H1 (cell line): ENCODE data around the gene ANKRD11. TPM values are rescaled to one million over a fixed set of nuclear protein-coding genes. Genes with fewer than 3 reads are reported as not detected.

Source experiments
- CTCF ChIA-PET: fragments of 300-600 bp; sonication (Branson Sonifier 250); formaldehyde crosslinking; loops from one replicate; lab custom pipeline; 2021; ENCODE audit not compliant: partially characterized antibody; lab: Charles Lee
- POLR2A ChIA-PET: fragments of 300-600 bp; sonication (Branson Sonifier 250); formaldehyde crosslinking; loops from one replicate; lab custom pipeline; 2021; ENCODE audit warnings: inconsistent platforms; ENCODE audit not compliant: partially characterized antibody; lab: Charles Lee
- DNase-seq, 2 experiments: peaks; one replicate each; pipeline versions ENCODE4 v3.0.0 to v3.0.0-alpha.2; 2010 to 2022; ENCODE audit warnings: low spot score in 2 of 2, low read depth in 1 of 2, mixed read lengths in 1 of 2
- FAIRE-seq: peaks from 2 replicates; lab custom pipeline; 2011; peaks lifted over from hg19 to GRCh38; lab: Jason Lieb, UNC
- H2AFZ ChIP-seq: 2 replicates; pipeline ENCODE4 v1.8.1; 2012; ENCODE audit warnings: low read length, inconsistent platforms
- H2AK5ac ChIP-seq: 2 replicates; pipeline ENCODE4 v1.6.1; 2013; ENCODE audit warnings: low read depth, low read length
- H2BK120ac ChIP-seq: replicated peaks from 2 replicates; pipeline ENCODE3; 2013; ENCODE audit warnings: low read depth, low read length, inconsistent platforms
- H2BK12ac ChIP-seq: 2 replicates; pipeline ENCODE4 v1.6.1; 2013; ENCODE audit warnings: low read depth, low read length
- H2BK15ac ChIP-seq: 2 replicates; pipeline ENCODE4 v1.6.1; 2013; ENCODE audit warnings: low read length
- H2BK20ac ChIP-seq: 2 replicates; pipeline ENCODE4 v1.6.1; 2013; ENCODE audit warnings: low read length
- H2BK5ac ChIP-seq: 2 replicates; pipeline ENCODE4 v1.6.1; 2013; ENCODE audit warnings: low read depth, low read length
- H3K14ac ChIP-seq: 2 replicates; pipeline ENCODE4 v1.6.1; 2013; ENCODE audit warnings: inconsistent platforms; ENCODE audit not compliant: insufficient read length
- H3K18ac ChIP-seq: 2 replicates; pipeline ENCODE4 v1.6.1; 2013; ENCODE audit warnings: low read length; ENCODE audit errors: extremely low read depth
- H3K23ac ChIP-seq: 2 replicates; pipeline ENCODE4 v1.6.1; 2013; ENCODE audit warnings: inconsistent platforms; ENCODE audit not compliant: insufficient read length
- H3K23me2 ChIP-seq: 2 replicates; pipeline ENCODE4 v1.6.1; 2013; ENCODE audit warnings: low read depth, low read length
- H3K27ac ChIP-seq: 2 replicates; pipeline ENCODE4 v1.6.1; 2011; ENCODE audit warnings: low read depth, low read length, inconsistent platforms
- H3K27me3 ChIP-seq, 4 experiments: replicated peaks in 1 of 4; 1 replicate in 1 of 4; 2 replicates in 3 of 4; pipeline versions ENCODE4 v1.6.1 to v1.8.1; 2011 to 2013; ENCODE audit warnings: low read length in 3 of 4, mild to moderate bottlenecking in 3 of 4, inconsistent platforms in 2 of 4, mixed read lengths in 2 of 4, moderate library complexity in 1 of 4; ENCODE audit not compliant: control insufficient read depth in 3 of 4, insufficient read depth in 3 of 4; ENCODE audit errors: extremely low read depth in 1 of 4
- H3K36me3 ChIP-seq, 4 experiments: 2 replicates each; pipeline versions ENCODE4 v1.6.1 to v1.8.1; 2011 to 2013; ENCODE audit warnings: mild to moderate bottlenecking in 4 of 4, low read length in 3 of 4, moderate library complexity in 2 of 4, control low read depth in 1 of 4, inconsistent platforms in 1 of 4; ENCODE audit not compliant: insufficient read depth in 4 of 4, control insufficient read depth in 2 of 4
- H3K4ac ChIP-seq: replicated peaks from 2 replicates; pipeline ENCODE3; 2013; ENCODE audit warnings: low read length, low read depth, mixed read lengths, inconsistent platforms; ENCODE audit not compliant: insufficient read length
- H3K4me1 ChIP-seq, 4 experiments: replicated peaks in 1 of 4; 1 replicate in 1 of 4; 2 replicates in 3 of 4; pipeline versions ENCODE4 v1.6.1 to v1.8.1; 2011 to 2013; ENCODE audit warnings: low read length in 3 of 4, inconsistent platforms in 2 of 4, mixed read lengths in 1 of 4; ENCODE audit not compliant: insufficient read depth in 4 of 4, control insufficient read depth in 3 of 4
- H3K4me2 ChIP-seq, 2 experiments: 2 replicates each; pipeline versions ENCODE4 v1.6.1 to v1.8.1; 2011 to 2013; ENCODE audit warnings: low read depth in 2 of 2, low read length in 2 of 2, control low read depth in 1 of 2, inconsistent platforms in 1 of 2, mild to moderate bottlenecking in 1 of 2; ENCODE audit not compliant: insufficient read depth in 1 of 2
- H3K4me3 ChIP-seq, 4 experiments: fragments of 200-600, 300-600 bp in 1 of 4; sonication (generic), shearing (Covaris generic), sonication (Bioruptor Twin) in 1 of 4; 2 replicates each; pipeline versions ENCODE4 v1.5.1 to v1.8.1; 2011 to 2016; ENCODE audit warnings: low read length in 4 of 4, low read depth in 3 of 4, control low read depth in 2 of 4, inconsistent platforms in 2 of 4, mild to moderate bottlenecking in 2 of 4, mixed read lengths in 1 of 4, moderate library complexity in 1 of 4; ENCODE audit not compliant: insufficient read depth in 2 of 4; ENCODE audit errors: extremely low read depth in 1 of 4
- H3K56ac ChIP-seq: replicated peaks from 2 replicates; pipeline ENCODE3; 2013; ENCODE audit warnings: low read depth, mild to moderate bottlenecking, mixed read lengths, low read length, inconsistent platforms; ENCODE audit not compliant: insufficient read length
- H3K79me1 ChIP-seq: 2 replicates; pipeline ENCODE4 v1.6.1; 2013; ENCODE audit warnings: low read depth, low read length, control low read depth
- H3K79me2 ChIP-seq, 2 experiments: 2 replicates each; pipeline versions ENCODE4 v1.6.1 to v1.8.1; 2012 to 2013; ENCODE audit warnings: low read length in 2 of 2, mild to moderate bottlenecking in 2 of 2, inconsistent platforms in 1 of 2; ENCODE audit not compliant: insufficient read depth in 2 of 2, control insufficient read depth in 1 of 2
- H3K9ac ChIP-seq, 4 experiments: replicated peaks in 1 of 4; 1 replicate in 1 of 4; 2 replicates in 3 of 4; pipeline versions ENCODE4 v1.6.1 to v1.8.1; 2011 to 2013; ENCODE audit warnings: low read depth in 3 of 4, low read length in 3 of 4, control low read depth in 2 of 4, mild to moderate bottlenecking in 2 of 4, moderate library complexity in 2 of 4, inconsistent platforms in 1 of 4; ENCODE audit errors: extremely low read depth in 1 of 4
- H3K9me3 ChIP-seq, 2 experiments: 2 replicates each; pipeline versions ENCODE4 v1.6.1 to v1.8.1; 2012 to 2013; ENCODE audit warnings: mild to moderate bottlenecking in 2 of 2, moderate library complexity in 2 of 2, control low read depth in 1 of 2, inconsistent platforms in 1 of 2, low read depth in 1 of 2, low read length in 1 of 2, mixed read lengths in 1 of 2; ENCODE audit not compliant: insufficient read depth in 2 of 2
- H4K20me1 ChIP-seq, 2 experiments: replicated peaks in 1 of 2; 2 replicates each; pipeline versions ENCODE3 to v1.8.1; 2011 to 2013; ENCODE audit warnings: inconsistent platforms in 2 of 2, low read length in 2 of 2, mild to moderate bottlenecking in 1 of 2; ENCODE audit not compliant: insufficient read depth in 2 of 2, control insufficient read depth in 1 of 2
- H4K5ac ChIP-seq: 2 replicates; pipeline ENCODE4 v1.6.1; 2013; ENCODE audit warnings: low read length, low read depth, mixed read lengths, inconsistent platforms; ENCODE audit not compliant: insufficient read length
- H4K8ac ChIP-seq: 2 replicates; pipeline ENCODE4 v1.8.0; 2013; ENCODE audit warnings: mild to moderate bottlenecking, moderate library complexity, low read length, inconsistent platforms; ENCODE audit not compliant: insufficient read depth; ENCODE audit errors: extremely low read depth
- H4K91ac ChIP-seq: replicated peaks from 2 replicates; pipeline ENCODE3; 2013; ENCODE audit warnings: low read length, mixed read lengths, inconsistent platforms; ENCODE audit not compliant: insufficient read length
- BCL11A ChIP-seq, 2 experiments: IDR thresholded peaks; one replicate each; pipeline ENCODE4 v1.6.1; 2011; ENCODE audit warnings: low read depth in 2 of 2, low read length in 2 of 2, mild to moderate bottlenecking in 2 of 2
- EP300 ChIP-seq, 2 experiments: IDR thresholded peaks; 1 replicate in 1 of 2; 2 replicates in 1 of 2; pipeline ENCODE4 v1.6.1; 2011 to 2012; ENCODE audit warnings: low read depth in 2 of 2, low read length in 2 of 2, mild to moderate bottlenecking in 2 of 2, borderline replicate concordance in 1 of 2, inconsistent platforms in 1 of 2, moderate library complexity in 1 of 2
- WGBS, 2 experiments: shearing (Covaris generic) in 1 of 2; methylation state at CpG; one replicate each; pipeline versions ENCODE4 v1.1.6 to v1.1.7; 2013 to 2015; ENCODE audit warnings: low lambda C conversion rate in 2 of 2, mixed read lengths in 2 of 2, inconsistent platforms in 1 of 2, low coverage in 1 of 2, missing lambda C conversion rate in 1 of 2; ENCODE audit not compliant: insufficient replicate concordance in 2 of 2, insufficient coverage in 1 of 2, insufficient read length in 1 of 2; ENCODE audit errors: extremely low coverage in 1 of 2, missing lambda C conversion rate in 1 of 2; 5-methylcytosine and 5-hydroxymethylcytosine counted together
- polyA plus RNA-seq, 7 experiments: library from polyadenylated mRNA; depleted of rRNA in 3 of 7; stranded (reverse) in 5 of 7; unstranded in 2 of 7; fragments of >200 nt in 5 of 7; fragments of 200-250 nt in 2 of 7; gene quantifications; 1 replicate in 5 of 7; 2 replicates in 1 of 7; 4 replicates in 1 of 7; pipeline versions ENCODE4 v1.2.1 to v1.2.3, GENCODE V29; 2011 to 2013; ENCODE audit warnings: missing spikeins in 2 of 7, mixed read lengths in 2 of 7
- total RNA-seq: library from RNA; stranded (reverse); fragmentation: NEBNext Ultra II Directional; extraction: Animal tissue kit (Norgen Biotek cat#: 25700); gene quantifications from 2 replicates; pipeline ENCODE4 v1.2.1, GENCODE V29; 2021

ANKRD11 gene
- total and polyA plus RNA-seq, 2 of the 8 experiments (the other 6 are each of a cell fraction or from before 2014, with no cell fraction given), result 46.5 to 142 TPM

DNA sequence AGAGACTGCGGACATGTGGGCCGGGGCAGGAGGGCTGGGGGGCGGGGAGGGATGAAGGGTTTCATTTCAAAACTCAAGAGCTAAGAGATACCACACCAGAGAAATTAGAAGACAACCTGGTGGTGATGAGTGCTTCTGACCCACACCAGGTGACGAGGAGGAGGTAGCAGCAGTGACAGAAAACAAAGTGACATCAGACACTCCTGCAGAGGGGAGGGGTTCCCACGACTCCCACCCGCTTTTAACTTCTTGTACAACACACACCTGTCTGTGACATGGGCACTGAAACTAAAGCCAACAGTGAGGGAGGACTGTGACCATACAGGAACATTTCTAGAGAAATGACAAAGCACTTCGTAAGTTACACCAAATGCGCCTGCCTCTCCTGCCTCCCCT lies 112.9 kb downstream of the ANKRD11 start:
- Histone ChIP-seq H3K79me1 (peaks cover 33% of the 10 kb centered on the region), H2BK20ac (no peak overlapping the region), H3K56ac (no peak overlapping the region), H2BK12ac (no peak overlapping the region), H3K4me2 (no peak overlapping the region), H2BK15ac (no peak overlapping the region), H3K9me3 (no peaks in the 10 kb centered on the region), H2AFZ (no peak overlapping the region), H3K18ac (no peak overlapping the region), H2AK5ac (no peak overlapping the region), H2BK5ac (no peak overlapping the region), H3K36me3 (no peaks in the 10 kb centered on the region; a peak in 1 of 8 replicates), H3K23me2 (no peaks in the 10 kb centered on the region), H3K9ac (no peak overlapping the region), H3K79me2 (peaks cover 34 to 100% of the 10 kb centered on the region in 2 experiments), H4K91ac (no peak overlapping the region)
- FAIRE-seq (no peak), DNase-seq (no peak)
- CTCF ChIA-PET, result interaction anchor here (2.4 to 3.0 kb wide), 2 partner anchors 41 to 88 kb away, joined by 6 to 8 read pairs; no protein-coding TSS in a partner anchor
- TF ChIP-seq BCL11A (IDR thresholded peaks at IDR 0.05; ENCODE audit: low read depth in 2 of 2, low read length in 2 of 2) (no peak), EP300 (IDR thresholded peaks at IDR 0.05; ENCODE audit: borderline replicate concordance in 1 of 2, low read depth in 2 of 2, low read length in 2 of 2) (no peak)
- TF ChIP-seq, all 59 proteins: peak for 0
- Histone ChIP-seq H2BK120ac (no peak overlapping the region), H3K4me1 (peaks cover 2 to 17% (median 6%) of the 10 kb centered on the region in 4 experiments; a peak in 4 of 7 replicates), H3K27ac (no peak overlapping the region), H4K20me1 (peaks cover 56 to 58% of the 10 kb centered on the region in 2 experiments), H3K4ac (no peak overlapping the region), H4K5ac (no peak overlapping the region), H3K27me3 (no peaks in the 10 kb centered on the region), H3K23ac (no peak overlapping the region), H4K8ac (no peak overlapping the region), H3K14ac (no peak overlapping the region), H3K4me3 (no peak overlapping the region)
- 92% methylated on average over 8 of the region's 8 CpGs; no CpG with 5 or more reads in 1 of the 2 experiments for WGBS, 2 experiments
- POLR2A ChIA-PET, result interaction anchor here (1.0 kb wide), 1 partner anchor 111 kb away, joined by 4 read pairs; no protein-coding TSS in a partner anchor
